ENCODE data around the gene ZGPAT. TPM values are rescaled to one million over a fixed set of nuclear protein-coding genes. Genes with fewer than 3 reads are reported as not detected.

The ZGPAT gene
- total and polyA plus RNA-seq, 2 donors (not counting 1 experiment from before 2014, with no cell fraction given), result 46.1 to 62.1 TPM

Small RNA genes within 50 kb of the gene (small RNA-seq; reads per million reads assigned to genes)
- not detected for gene LIME1 (ENCODE audit: insufficient read length, low read depth, low replicate concordance)
- gene TNFRSF6B (ENCODE audit: insufficient read length, low read depth, low replicate concordance), result not detected

Other genes with a start within 250 kb of the ZGPAT start
- 0.12 and 0.49 TPM in 2 replicates for gene KCNQ2, start 235.4 kb upstream of the ZGPAT start, total RNA-seq
- gene KCNQ2, start 235.4 kb upstream of the ZGPAT start, polyA plus RNA-seq, result not detected in 2 replicates
- 1.8 and 2.2 TPM in 2 replicates for gene EEF1A2, start 209.0 kb upstream of the ZGPAT start, total RNA-seq
- 2.4 and 2.9 TPM in 2 replicates for gene EEF1A2, start 209.0 kb upstream of the ZGPAT start, polyA plus RNA-seq
- 149 and 162 TPM in 2 replicates for gene PPDPF, start 187.3 kb upstream of the ZGPAT start, total RNA-seq
- gene PPDPF, start 187.3 kb upstream of the ZGPAT start, polyA plus RNA-seq, result 93.5 and 144 TPM in 2 replicates
- 0.75 and 0.86 TPM in 2 replicates for gene PTK6, start 170.7 kb upstream of the ZGPAT start, total RNA-seq
- gene PTK6, start 170.7 kb upstream of the ZGPAT start, polyA plus RNA-seq, result 2.3 and 2.8 TPM in 2 replicates
- gene SRMS, start 160.3 kb upstream of the ZGPAT start, total RNA-seq, result 0.17 and 0.27 TPM in 2 replicates
- gene SRMS, start 160.3 kb upstream of the ZGPAT start, polyA plus RNA-seq, result 0.26 and 0.54 TPM in 2 replicates
- 3.8 and 5.1 TPM in 2 replicates for gene FNDC11, start 153.9 kb upstream of the ZGPAT start, total RNA-seq
- gene FNDC11, start 153.9 kb upstream of the ZGPAT start, polyA plus RNA-seq, result 32.3 and 34.2 TPM in 2 replicates
- 52.6 and 53.7 TPM in 2 replicates for gene HELZ2, start 133.8 kb upstream of the ZGPAT start, total RNA-seq
- 36.3 and 40.6 TPM in 2 replicates for gene HELZ2, start 133.8 kb upstream of the ZGPAT start, polyA plus RNA-seq
- 24.5 and 26.1 TPM in 2 replicates for gene GMEB2, start 80.9 kb upstream of the ZGPAT start, total RNA-seq
- gene GMEB2, start 80.9 kb upstream of the ZGPAT start, polyA plus RNA-seq, result 17.7 and 26.3 TPM in 2 replicates
- 32.2 and 35.0 TPM in 2 replicates for gene STMN3, start 54.6 kb upstream of the ZGPAT start, total RNA-seq
- gene STMN3, start 54.6 kb upstream of the ZGPAT start, polyA plus RNA-seq, result 56.4 and 59.4 TPM in 2 replicates
- gene RTEL1, start 49.7 kb upstream of the ZGPAT start, total RNA-seq, result 32.6 and 35.3 TPM in 2 replicates
- gene RTEL1, start 49.7 kb upstream of the ZGPAT start, polyA plus RNA-seq, result 15.1 and 21.2 TPM in 2 replicates
- not detected in 2 replicates for gene TNFRSF6B, start 11.4 kb upstream of the ZGPAT start, total RNA-seq
- gene TNFRSF6B, start 11.4 kb upstream of the ZGPAT start, polyA plus RNA-seq, result 6.7 and 7.8 TPM in 2 replicates
- 73.3 and 75.5 TPM in 2 replicates for gene ARFRP1, start 63 bp upstream of the ZGPAT start, total RNA-seq
- gene ARFRP1, start 63 bp upstream of the ZGPAT start, polyA plus RNA-seq, result 41.0 and 42.1 TPM in 2 replicates
- gene LIME1, start 28.6 kb downstream of the ZGPAT start, total RNA-seq, result 14.5 and 14.8 TPM in 2 replicates
- 63.0 and 95.2 TPM in 2 replicates for gene LIME1, start 28.6 kb downstream of the ZGPAT start, polyA plus RNA-seq
- gene SLC2A4RG, start 31.7 kb downstream of the ZGPAT start, total RNA-seq, result 49.4 and 50.8 TPM in 2 replicates
- gene SLC2A4RG, start 31.7 kb downstream of the ZGPAT start, polyA plus RNA-seq, result 28.5 and 39.7 TPM in 2 replicates
- gene ZBTB46, start 123.2 kb downstream of the ZGPAT start, total RNA-seq, result 0.64 and 1.6 TPM in 2 replicates
- 0.16 and 0.30 TPM in 2 replicates for gene ZBTB46, start 123.2 kb downstream of the ZGPAT start, polyA plus RNA-seq
- not detected in 2 replicates for gene ABHD16B, start 153.5 kb downstream of the ZGPAT start, total RNA-seq
- not detected in 2 replicates for gene ABHD16B, start 153.5 kb downstream of the ZGPAT start, polyA plus RNA-seq
- 41.1 and 41.3 TPM in 2 replicates for gene TPD52L2, start 157.2 kb downstream of the ZGPAT start, total RNA-seq
- gene TPD52L2, start 157.2 kb downstream of the ZGPAT start, polyA plus RNA-seq, result 39.9 and 45.6 TPM in 2 replicates
- 32.6 and 33.3 TPM in 2 replicates for gene DNAJC5, start 187.1 kb downstream of the ZGPAT start, total RNA-seq
- gene DNAJC5, start 187.1 kb downstream of the ZGPAT start, polyA plus RNA-seq, result 12.2 and 13.4 TPM in 2 replicates
- 104 and 106 TPM in 2 replicates for gene UCKL1, start 248.4 kb downstream of the ZGPAT start, total RNA-seq
- gene UCKL1, start 248.4 kb downstream of the ZGPAT start, polyA plus RNA-seq, result 184 and 199 TPM in 2 replicates